Effector memory CD8-positive, alpha-beta T cell (primary cell): Measurements from ENCODE around the gene ZNF143.
"Not testable (repeated sequence)": the region's sequence is repeated elsewhere in the genome, so short reads cannot be mapped to it uniquely, and the experiment has no call there.

Experiments
- ATAC-seq: fragments of 150-1000 bp; cut with Tn5 transposase; replicated peaks from 2 replicates; pipeline ENCODE4 v1.10.0; 2021; ENCODE audit warnings: mild to moderate bottlenecking, moderate library complexity
- DNase-seq, 3 experiments: peaks; one replicate each; pipeline ENCODE4 v3.0.0; 2021
- H3K27ac Mint-ChIP-seq, 2 donors: one replicate each; pipeline ENCODE4 v1.8.0; 2022; ENCODE audit warnings: mild to moderate bottlenecking in 2 of 2, mixed read lengths in 2 of 2, moderate library complexity in 2 of 2
- H3K27me3 Mint-ChIP-seq, 2 donors: one replicate each; pipeline ENCODE4 v1.8.0; 2022; ENCODE audit warnings: mixed read lengths in 2 of 2
- H3K36me3 Mint-ChIP-seq: one replicate; pipeline ENCODE4 v1.8.0; 2022; ENCODE audit warnings: mild to moderate bottlenecking, moderate library complexity, mixed read lengths; ENCODE audit not compliant: insufficient read depth
- H3K4me1 Mint-ChIP-seq, 2 donors: one replicate each; pipeline ENCODE4 v1.8.0; 2022; ENCODE audit warnings: low read depth in 2 of 2, mixed read lengths in 2 of 2
- H3K4me3 Mint-ChIP-seq, 2 donors: one replicate each; pipeline ENCODE4 v1.8.0; 2022; ENCODE audit warnings: mild to moderate bottlenecking in 2 of 2, mixed read lengths in 2 of 2, moderate library complexity in 2 of 2
- H3K9me3 Mint-ChIP-seq, 2 donors: one replicate each; pipeline ENCODE4 v1.8.0; 2022; ENCODE audit warnings: mixed read lengths in 2 of 2

The ZNF143 gene

GRCh38 chr11:9535189-9535781 lies 74.5 kb downstream of the ZNF143 start:
- no peak overlapping the region for H3K4me3 Mint-ChIP-seq
- peak; percentile 73 to 76 (median 74) for DNase-seq
- H3K36me3 Mint-ChIP-seq = no peaks in the 10 kb centered on the region
- H3K27me3 Mint-ChIP-seq = no peaks in the 10 kb centered on the region
- H3K4me1 Mint-ChIP-seq = no peaks in the 10 kb centered on the region
- no peak overlapping the region for H3K27ac Mint-ChIP-seq
- ATAC-seq = peak; percentile 71
- no peaks in the 10 kb centered on the region for H3K9me3 Mint-ChIP-seq

GRCh38 chr11:9538548-9538947 lies 77.7 kb downstream of the ZNF143 start:
- Mint-ChIP-seq H3K4me3 (no peak overlapping the region), H3K9me3 (no peaks in the 10 kb centered on the region), H3K4me1 (no peaks in the 10 kb centered on the region), H3K27me3 (no peaks in the 10 kb centered on the region), H3K27ac (no peak overlapping the region), H3K36me3 (no peaks in the 10 kb centered on the region)
- DNase-seq = no peak
- no peak for ATAC-seq

GRCh38 chr11:9549216-9549615 lies 88.4 kb downstream of the ZNF143 start:
- not testable (repeated sequence) for ATAC-seq, H3K4me1 Mint-ChIP-seq, H3K36me3 Mint-ChIP-seq, H3K27ac Mint-ChIP-seq, H3K9me3 Mint-ChIP-seq, DNase-seq, H3K4me3 Mint-ChIP-seq, H3K27me3 Mint-ChIP-seq

DNA sequence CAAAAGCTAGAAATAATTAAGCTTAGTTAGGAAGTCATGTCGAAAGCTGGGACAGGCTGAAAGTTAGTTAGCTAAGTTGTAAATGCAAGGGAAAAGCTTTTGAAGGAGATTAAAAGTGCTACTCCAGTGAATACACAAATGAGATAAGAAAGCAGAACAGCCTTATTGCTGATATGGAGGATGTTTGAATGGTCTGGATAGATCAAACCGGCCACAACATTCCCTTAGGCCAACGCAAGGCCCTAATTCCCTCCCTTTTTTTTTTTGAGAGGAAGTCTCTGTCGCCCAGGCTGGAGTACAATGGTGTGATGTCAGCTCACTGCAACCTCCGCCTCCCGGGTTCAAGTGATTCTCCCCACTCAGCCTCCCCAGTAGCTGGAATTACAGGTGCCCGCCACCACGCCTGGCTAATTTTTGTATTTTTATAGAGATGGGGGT lies 89.4 kb downstream of the ZNF143 start:
- DNase-seq = no peak
- Mint-ChIP-seq H3K4me1 (peaks cover 0 to 3% of the 10 kb centered on the region in 2 donors), H3K9me3 (no peaks in the 10 kb centered on the region), H3K27ac (no peak overlapping the region), H3K36me3 (no peaks in the 10 kb centered on the region), H3K4me3 (no peak overlapping the region), H3K27me3 (no peaks in the 10 kb centered on the region)
- no peak for ATAC-seq

- H3K4me3 Mint-ChIP-seq = no peak overlapping the region
- peaks cover 6% of the 10 kb centered on the region for H3K36me3 Mint-ChIP-seq
- peaks cover 4 to 10% of the 10 kb centered on the region in 2 donors for H3K9me3 Mint-ChIP-seq
- no peak for DNase-seq
- no peak overlapping the region for H3K27ac Mint-ChIP-seq
- H3K27me3 Mint-ChIP-seq = no peaks in the 10 kb centered on the region
- ATAC-seq = no peak
- peaks cover 6 to 8% of the 10 kb centered on the region in 2 donors for H3K4me1 Mint-ChIP-seq
Measured at GRCh38 chr11:9561279-9561982, 100.6 kb downstream of the ZNF143 start.

DNA sequence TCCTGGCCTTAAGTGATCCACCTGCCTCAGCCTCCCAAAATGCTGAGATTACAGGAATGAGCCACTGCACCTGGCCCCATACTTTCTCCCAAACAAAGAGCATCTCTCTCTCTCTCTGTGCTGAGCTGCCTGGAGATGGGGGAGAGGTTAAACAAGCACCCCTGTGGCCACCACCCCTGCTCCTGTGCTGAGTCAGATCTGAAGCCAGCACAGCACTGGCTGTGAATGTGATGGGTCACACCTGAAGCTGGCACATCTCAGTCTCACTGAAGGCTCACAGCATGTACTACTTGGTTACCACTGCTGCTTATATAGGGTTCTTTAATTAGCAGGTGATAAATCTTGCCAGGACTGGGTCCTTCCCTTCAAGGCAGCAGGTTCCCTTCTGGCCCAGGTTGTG lies 101.9 kb downstream of the ZNF143 start:
- Mint-ChIP-seq H3K36me3 (peaks cover 6% of the 10 kb centered on the region), H3K27ac (no peak overlapping the region), H3K4me1 (peaks cover 6 to 8% of the 10 kb centered on the region in 2 donors)

GRCh38 chr11:9563196-9563730 lies 102.5 kb downstream of the ZNF143 start:
- no peaks in the 10 kb centered on the region for H3K27me3 Mint-ChIP-seq
- peaks cover 4 to 10% of the 10 kb centered on the region in 2 donors for H3K9me3 Mint-ChIP-seq
- H3K4me1 Mint-ChIP-seq = peaks cover 6 to 8% of the 10 kb centered on the region in 2 donors
- H3K4me3 Mint-ChIP-seq = no peak overlapping the region
- H3K36me3 Mint-ChIP-seq = peaks cover 6% of the 10 kb centered on the region
- DNase-seq (no peak), ATAC-seq (no peak)
- H3K27ac Mint-ChIP-seq = no peak overlapping the region

More for the DNA sequence above, 101.9 kb downstream of the ZNF143 start:
- Mint-ChIP-seq H3K9me3 (peaks cover 4 to 10% of the 10 kb centered on the region in 2 donors), H3K4me3 (no peak overlapping the region), H3K27me3 (no peaks in the 10 kb centered on the region)
- ATAC-seq (no peak), DNase-seq (no peak)

GRCh38 chr11:9565822-9566560 lies 105.2 kb downstream of the ZNF143 start:
- DNase-seq (no peak), ATAC-seq (peak; percentile 93)
- Mint-ChIP-seq H3K36me3 (peaks cover 6% of the 10 kb centered on the region), H3K27ac (peak overlapping the region; percentile 12 to 67), H3K27me3 (no peaks in the 10 kb centered on the region), H3K9me3 (peaks cover 0 to 2% of the 10 kb centered on the region in 2 donors), H3K4me1 (peaks cover 6 to 8% of the 10 kb centered on the region in 2 donors), H3K4me3 (no peak overlapping the region)

- peaks cover 6 to 8% of the 10 kb centered on the region in 2 donors for H3K4me1 Mint-ChIP-seq
- peak overlapping the region; percentile 12 to 67 for H3K27ac Mint-ChIP-seq
- ATAC-seq (no peak), DNase-seq (no peak)
- H3K36me3 Mint-ChIP-seq = peaks cover 4% of the 10 kb centered on the region
- H3K27me3 Mint-ChIP-seq = no peaks in the 10 kb centered on the region
- no peak overlapping the region for H3K4me3 Mint-ChIP-seq
- H3K9me3 Mint-ChIP-seq = no peaks in the 10 kb centered on the region
Measured at GRCh38 chr11:9566561-9567063, 105.8 kb downstream of the ZNF143 start.

- peaks cover 6 to 8% of the 10 kb centered on the region in 2 donors for H3K4me1 Mint-ChIP-seq
- DNase-seq (no peak), ATAC-seq (no peak)
- no peak overlapping the region for H3K4me3 Mint-ChIP-seq
- H3K27ac Mint-ChIP-seq = no peak overlapping the region
- H3K9me3 Mint-ChIP-seq = no peaks in the 10 kb centered on the region
- H3K27me3 Mint-ChIP-seq = no peaks in the 10 kb centered on the region
- peaks cover 11% of the 10 kb centered on the region for H3K36me3 Mint-ChIP-seq
Measured at GRCh38 chr11:9567401-9567800, 106.6 kb downstream of the ZNF143 start.

- Mint-ChIP-seq H3K36me3 (peaks cover 16% of the 10 kb centered on the region), H3K4me1 (peaks cover 6 to 8% of the 10 kb centered on the region in 2 donors), H3K27me3 (no peaks in the 10 kb centered on the region), H3K9me3 (no peaks in the 10 kb centered on the region), H3K4me3 (no peak overlapping the region), H3K27ac (peak overlapping the region in 1 of 2 donors; percentile 3)
- DNase-seq = no peak
- ATAC-seq = no peak
Measured at GRCh38 chr11:9568161-9568853, 107.5 kb downstream of the ZNF143 start.

GRCh38 chr11:9568854-9569587 lies 108.2 kb downstream of the ZNF143 start:
- no peak overlapping the region for H3K4me3 Mint-ChIP-seq
- H3K9me3 Mint-ChIP-seq = no peaks in the 10 kb centered on the region
- H3K27ac Mint-ChIP-seq = peak overlapping the region; percentile 3 to 26
- H3K27me3 Mint-ChIP-seq = no peaks in the 10 kb centered on the region
- ATAC-seq (no peak), DNase-seq (no peak)
- H3K4me1 Mint-ChIP-seq = peaks cover 6 to 8% of the 10 kb centered on the region in 2 donors
- H3K36me3 Mint-ChIP-seq = peaks cover 16% of the 10 kb centered on the region
